Mesodermal cell (in vitro differentiated cells): ENCODE data around the gene AASS.
"Not testable (repeated sequence)": the region's sequence is repeated elsewhere in the genome, so short reads cannot be mapped to it uniquely, and the experiment has no call there.

Experiments used
- H3K27ac ChIP-seq: 2 replicates; pipeline ENCODE4 v1.7.0; 2013; ENCODE audit warnings: mild to moderate bottlenecking, low read depth, low read length, moderate library complexity; ENCODE audit not compliant: severe bottlenecking
- H3K36me3 ChIP-seq: 2 replicates; pipeline ENCODE4 v1.7.1; 2013; ENCODE audit warnings: mild to moderate bottlenecking, low read length, moderate library complexity; ENCODE audit not compliant: control insufficient read depth, insufficient read depth
- H3K4me1 ChIP-seq: one replicate; pipeline ENCODE4 v1.7.1; 2013; ENCODE audit warnings: mild to moderate bottlenecking, low read length; ENCODE audit not compliant: insufficient read depth, control insufficient read depth, poor library complexity, severe bottlenecking
- H3K4me3 ChIP-seq: 2 replicates; pipeline ENCODE4 v1.7.0; 2013; ENCODE audit warnings: low read length, control low read depth, mild to moderate bottlenecking; ENCODE audit not compliant: insufficient read depth, poor library complexity, severe bottlenecking; ENCODE audit errors: extremely low read depth
- H3K9me3 ChIP-seq: 2 replicates; pipeline ENCODE4 v1.7.1; 2013; ENCODE audit warnings: mild to moderate bottlenecking, low read length, moderate library complexity; ENCODE audit not compliant: control insufficient read depth
- WGBS, 2 experiments: methylation state at CpG; one replicate each; pipeline ENCODE4 v1.1.5; 2013; ENCODE audit warnings: missing lambda C conversion rate in 2 of 2; ENCODE audit not compliant: insufficient coverage in 2 of 2; 5-methylcytosine and 5-hydroxymethylcytosine counted together

Gene AASS

DNA sequence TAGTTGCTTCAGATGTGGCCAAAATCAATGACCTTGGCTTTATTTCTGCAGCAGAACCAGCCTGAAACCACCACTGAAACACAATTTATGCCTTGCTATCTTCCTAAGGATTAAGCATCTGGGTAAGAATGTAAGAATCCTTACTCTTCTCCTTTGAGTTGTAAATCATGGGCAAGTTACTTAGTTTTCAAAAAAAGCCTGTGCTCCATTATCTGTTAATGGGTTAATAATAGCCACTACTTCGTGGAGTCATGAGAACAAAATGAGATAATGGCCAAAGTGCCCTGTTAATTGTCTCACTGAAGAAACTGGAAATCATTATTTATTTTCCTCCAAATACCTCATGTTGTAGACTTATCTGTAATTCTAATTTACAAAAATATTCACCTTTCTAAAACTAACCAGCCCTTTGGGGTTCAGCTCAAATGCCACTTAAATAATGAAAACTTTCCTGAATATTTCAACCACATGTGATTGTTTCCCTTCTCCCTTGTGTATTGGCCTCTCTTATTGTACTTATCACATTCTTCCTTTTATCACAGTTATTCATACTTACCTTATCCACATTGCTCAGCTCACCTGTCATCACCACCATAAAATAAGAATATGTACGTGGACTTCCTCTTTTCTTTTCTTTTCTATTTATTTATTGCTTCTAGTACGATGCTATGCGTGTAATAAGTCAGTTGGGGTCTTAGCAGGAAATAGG is 2.0 kb upstream of the AASS start:
- no peaks in the 10 kb centered on the region for H3K9me3 ChIP-seq
- H3K36me3 ChIP-seq, result no peaks in the 10 kb centered on the region
- H3K4me3 ChIP-seq, result no peak overlapping the region
- 100% methylated on average over 1 to 2 of the region's 4 CpGs for WGBS, 2 experiments
- no peaks in the 10 kb centered on the region for H3K4me1 ChIP-seq
- no peak overlapping the region for H3K27ac ChIP-seq

DNA sequence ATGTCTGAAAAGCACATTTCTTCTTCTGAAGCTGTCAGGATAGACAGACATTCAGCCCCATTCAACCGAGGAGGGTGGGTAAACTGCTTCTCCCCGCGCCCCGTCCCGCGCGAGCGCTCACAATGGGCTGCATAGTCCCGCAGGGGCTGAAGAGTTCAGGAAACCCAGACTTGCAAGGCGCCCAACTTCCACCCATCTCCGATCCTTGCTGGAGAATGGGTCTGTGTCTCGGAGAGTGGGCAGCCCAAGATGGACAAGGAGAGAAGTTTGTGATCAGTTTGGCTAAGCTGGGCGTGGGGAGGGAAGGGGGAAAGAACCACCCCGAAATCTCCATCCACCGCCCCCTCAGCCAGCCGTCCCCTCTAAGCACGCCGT is 686 bp downstream of the AASS start:
- Histone ChIP-seq H3K4me3 (peak overlapping the region; percentile 67), H3K36me3 (no peaks in the 10 kb centered on the region), H3K4me1 (no peaks in the 10 kb centered on the region), H3K27ac (peak overlapping the region; percentile 94), H3K9me3 (no peaks in the 10 kb centered on the region)
- 0% methylated on average over 7 of the region's 18 CpGs; no CpG with 5 or more reads in 1 of the 2 experiments for WGBS, 2 experiments

DNA sequence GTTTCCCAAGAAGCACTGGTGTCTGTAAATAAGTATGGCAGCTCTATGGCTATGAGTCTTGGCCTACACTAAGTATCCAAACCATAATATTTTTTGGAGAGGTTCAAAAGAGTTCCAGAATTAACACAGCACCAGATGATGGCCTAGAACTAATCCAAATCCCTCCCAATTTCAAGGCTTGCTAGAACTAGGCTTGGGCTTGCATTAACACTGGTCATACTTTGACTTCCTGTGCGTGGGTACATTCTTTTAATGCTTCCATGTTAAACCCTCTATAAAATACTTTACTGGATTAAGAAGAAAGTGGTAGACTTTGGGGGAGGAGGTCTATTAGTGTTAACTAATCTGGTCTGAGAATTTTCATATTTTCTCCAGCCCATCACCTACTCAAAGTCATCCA is 3.1 kb downstream of the AASS start:
- Histone ChIP-seq H3K9me3 (no peaks in the 10 kb centered on the region), H3K36me3 (no peaks in the 10 kb centered on the region), H3K4me3 (no peak overlapping the region), H3K4me1 (peaks cover 6% of the 10 kb centered on the region), H3K27ac (no peak overlapping the region)
- WGBS, 2 experiments, result no CpG with 5 or more reads among the region's 1 CpG

DNA sequence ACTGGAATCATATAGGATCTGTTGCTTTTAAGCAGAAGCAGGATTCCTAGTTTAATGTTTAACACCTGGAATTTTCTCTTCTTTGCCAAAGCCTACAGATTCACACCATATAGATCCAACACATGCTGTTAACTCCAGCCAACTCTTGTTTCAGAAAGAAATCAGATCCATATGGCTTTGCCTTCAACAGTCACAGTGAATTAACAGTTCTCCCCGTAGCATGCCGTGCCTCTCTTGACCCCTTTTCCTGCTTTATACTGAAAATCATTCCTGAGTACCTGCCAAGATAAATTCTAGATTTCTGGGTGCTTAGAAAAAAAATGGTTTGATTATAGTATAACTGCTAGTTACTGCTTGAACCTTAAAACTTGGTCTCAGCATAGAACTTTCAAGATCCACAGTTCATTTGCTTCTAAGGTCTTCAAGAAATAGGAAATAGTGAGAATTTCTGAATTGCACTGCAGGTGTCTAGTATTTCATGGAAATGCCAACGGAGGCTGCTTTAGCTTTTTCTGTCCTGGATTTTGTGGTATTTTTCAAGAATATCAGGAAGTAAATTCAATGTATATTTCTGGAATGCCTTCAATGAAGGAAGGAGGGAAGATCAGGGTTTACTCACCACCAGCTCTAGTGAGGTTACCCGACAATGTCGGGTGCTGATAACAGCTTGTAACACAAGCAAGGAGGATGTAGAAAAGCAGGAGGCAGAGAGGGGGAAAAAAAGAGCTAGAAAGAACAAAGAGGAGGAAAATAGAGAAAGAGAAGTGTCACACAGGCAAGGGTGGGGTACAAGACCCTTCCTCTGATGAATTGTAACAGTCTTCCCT is 6.6 kb downstream of the AASS start:
- peaks cover 9% of the 10 kb centered on the region for H3K4me1 ChIP-seq
- 69 to 77% methylated on average over 2 to 3 of the region's 5 CpGs for WGBS, 2 experiments
- H3K4me3 ChIP-seq, result no peak overlapping the region

DNA sequence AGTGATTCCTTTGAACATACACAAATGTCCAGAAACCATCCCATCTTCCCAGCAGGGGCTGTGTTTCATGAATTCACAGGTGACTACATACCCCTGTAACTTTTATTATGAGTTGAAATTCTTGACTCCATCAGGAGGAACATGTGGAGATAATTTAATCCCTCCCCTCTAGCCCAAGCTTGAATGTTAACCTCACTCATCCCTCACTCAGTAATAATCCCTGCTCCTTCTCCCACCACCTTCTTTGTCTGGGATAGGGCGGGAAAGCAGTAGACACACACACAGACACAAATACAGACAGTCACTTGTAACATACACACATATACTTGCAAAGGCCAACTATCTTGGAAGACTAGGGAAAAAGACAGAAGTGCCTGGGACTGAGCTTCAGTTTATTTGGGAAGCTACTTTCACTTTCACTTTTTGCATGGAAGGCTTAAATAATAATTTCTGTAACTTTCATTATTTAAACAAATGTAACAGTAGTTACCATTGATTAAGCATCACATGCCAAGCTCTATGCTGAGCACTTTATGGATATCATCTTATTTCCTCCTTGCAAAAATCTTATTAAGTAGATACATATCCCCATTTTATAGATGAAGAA is 7.3 kb downstream of the AASS start:
- H3K4me1 ChIP-seq, result peaks cover 15% of the 10 kb centered on the region
- no peaks in the 10 kb centered on the region for H3K36me3 ChIP-seq
- WGBS, 2 experiments, result no CpG with 5 or more reads among the region's 1 CpG
- H3K4me3 ChIP-seq, result no peak overlapping the region
- no peaks in the 10 kb centered on the region for H3K9me3 ChIP-seq
- no peak overlapping the region for H3K27ac ChIP-seq

More for the DNA sequence above, 6.6 kb downstream of the AASS start:
- Histone ChIP-seq H3K36me3 (no peaks in the 10 kb centered on the region), H3K27ac (no peak overlapping the region), H3K9me3 (no peaks in the 10 kb centered on the region)

DNA sequence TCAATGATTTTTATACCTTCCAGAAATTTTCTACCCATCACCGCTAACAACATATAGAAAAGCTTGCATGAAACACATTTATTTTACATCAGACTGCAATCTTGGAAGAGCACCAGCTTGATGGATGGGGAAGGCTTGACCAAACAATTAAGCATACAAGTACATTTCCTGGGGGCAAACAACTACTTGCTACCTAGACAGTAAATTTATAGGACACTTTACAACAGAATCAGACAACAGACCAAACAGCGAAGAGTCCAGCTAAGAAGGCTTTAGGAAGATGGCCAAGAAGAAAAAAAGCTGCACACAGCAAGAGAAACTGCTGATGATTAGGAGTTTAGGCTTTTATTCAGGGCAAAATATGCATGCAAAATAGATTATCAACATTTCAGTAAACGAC is 8.0 kb downstream of the AASS start:
- Histone ChIP-seq H3K9me3 (no peaks in the 10 kb centered on the region), H3K27ac (no peak overlapping the region), H3K36me3 (no peaks in the 10 kb centered on the region), H3K4me3 (no peak overlapping the region), H3K4me1 (peaks cover 15% of the 10 kb centered on the region)
- no CpG with 5 or more reads among the region's 3 CpGs for WGBS, 2 experiments

DNA sequence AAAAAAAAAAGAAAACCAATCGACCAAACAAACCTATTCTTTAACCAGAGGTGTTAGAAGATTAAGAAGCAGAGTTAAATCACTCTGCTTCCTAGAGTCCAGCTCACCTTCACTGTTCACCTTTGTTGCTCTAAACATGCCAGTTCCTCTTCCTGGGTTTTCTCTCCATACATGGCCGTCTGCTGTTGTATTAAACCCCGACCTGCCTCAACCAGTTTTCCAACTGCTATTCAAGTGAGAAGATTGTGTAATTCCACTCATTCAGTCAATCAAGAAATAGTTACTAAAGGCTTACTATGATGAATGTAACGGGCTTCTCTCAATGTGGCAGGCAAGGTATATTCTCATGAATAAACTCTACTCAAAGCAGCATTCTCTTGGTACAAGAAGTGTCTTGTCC is 8.8 kb downstream of the AASS start:
- Histone ChIP-seq H3K4me3 (no peak overlapping the region), H3K36me3 (no peaks in the 10 kb centered on the region), H3K9me3 (no peaks in the 10 kb centered on the region), H3K27ac (no peak overlapping the region), H3K4me1 (peaks cover 15% of the 10 kb centered on the region)
- no CpG with 5 or more reads among the region's 4 CpGs for WGBS, 2 experiments

DNA sequence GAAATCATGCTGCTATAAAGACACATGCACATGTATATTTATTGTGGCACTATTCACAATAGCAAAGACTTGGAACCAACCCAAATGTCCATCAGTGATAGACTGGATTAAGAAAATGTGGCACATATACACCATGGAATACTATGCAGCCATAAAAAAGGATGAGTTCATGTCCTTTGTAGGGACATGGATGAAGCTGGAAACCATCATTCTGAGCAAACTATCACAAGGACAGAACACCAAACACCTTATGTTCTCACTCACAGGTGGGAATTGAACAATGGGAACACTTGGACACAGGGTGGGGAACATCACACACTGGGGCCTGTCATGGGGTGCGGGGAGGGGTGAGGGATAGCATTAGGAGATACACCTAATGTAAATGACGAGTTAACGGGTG is 9.3 kb downstream of the AASS start:
- peaks cover 15% of the 10 kb centered on the region for H3K4me1 ChIP-seq
- WGBS, 2 experiments, result no CpG with 5 or more reads among the region's 3 CpGs
- H3K4me3 ChIP-seq, H3K36me3 ChIP-seq, H3K9me3 ChIP-seq, H3K27ac ChIP-seq: not testable (repeated sequence)

DNA sequence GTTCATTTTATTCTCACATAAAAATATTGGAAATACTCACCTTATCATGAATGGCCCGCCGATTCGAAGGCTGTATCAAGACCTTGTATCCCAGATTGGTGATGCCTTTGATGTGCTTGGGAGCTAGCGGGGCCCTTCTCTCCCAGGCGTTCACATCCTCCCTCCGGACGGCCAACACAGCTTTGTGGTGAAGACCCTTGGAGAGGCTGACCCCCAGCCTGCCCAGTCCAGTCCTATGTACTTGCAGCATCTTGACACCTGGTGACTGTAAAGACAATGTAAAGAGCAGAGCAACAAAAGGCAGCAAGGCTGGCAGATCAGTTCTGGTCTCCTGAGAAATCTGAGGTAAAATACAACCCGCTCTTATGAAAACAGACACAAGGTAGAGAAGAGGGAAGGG is 10.6 kb downstream of the AASS start:
- Histone ChIP-seq H3K27ac (no peak overlapping the region), H3K36me3 (no peaks in the 10 kb centered on the region), H3K4me1 (peaks cover 15% of the 10 kb centered on the region), H3K4me3 (no peak overlapping the region), H3K9me3 (no peaks in the 10 kb centered on the region)
- WGBS, 2 experiments, result 92 to 100% methylated on average over 2 to 4 of the region's 8 CpGs

DNA sequence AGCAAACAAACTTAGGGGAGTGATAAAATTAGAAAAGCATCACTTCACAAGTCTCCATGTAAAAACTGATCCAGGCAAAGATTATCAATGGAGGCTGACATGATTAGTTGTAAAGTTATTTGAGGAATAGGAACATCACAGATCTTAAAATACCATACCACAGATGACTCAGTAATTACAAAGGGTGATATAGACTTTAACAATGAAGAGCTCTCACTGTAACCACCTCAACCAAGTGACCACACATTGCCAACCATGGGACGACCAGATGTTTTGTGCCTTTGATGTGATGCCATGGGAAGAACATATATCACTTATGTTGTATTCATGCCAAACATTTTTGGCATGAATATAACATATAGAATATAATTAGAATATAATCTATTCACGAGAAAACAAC is 11.7 kb downstream of the AASS start:
- Histone ChIP-seq H3K4me3 (no peak overlapping the region), H3K27ac (no peak overlapping the region), H3K36me3 (no peaks in the 10 kb centered on the region), H3K9me3 (no peaks in the 10 kb centered on the region), H3K4me1 (peaks cover 9% of the 10 kb centered on the region)
- no CpG with 5 or more reads among the region's 2 CpGs for WGBS, 2 experiments

DNA sequence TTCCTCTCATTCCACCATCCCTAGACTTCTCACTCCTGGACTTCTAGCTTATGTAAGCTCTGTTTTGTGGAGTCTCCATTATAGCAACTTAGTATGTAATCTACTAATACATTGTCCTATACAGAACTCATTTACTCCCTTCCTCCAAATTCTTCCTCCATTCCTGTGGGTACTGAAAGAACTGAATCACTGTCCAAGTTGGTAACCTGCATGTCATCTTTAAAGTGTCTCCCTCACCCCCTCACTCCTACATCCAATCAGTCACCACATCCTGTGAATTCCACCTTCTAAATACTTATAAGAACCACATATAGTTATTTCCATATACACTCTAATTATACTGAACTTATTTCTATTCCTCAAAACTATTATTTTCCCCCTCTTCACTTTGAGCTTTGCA is 20.3 kb downstream of the AASS start:
- no peak overlapping the region for H3K27ac ChIP-seq
- no peaks in the 10 kb centered on the region for H3K4me1 ChIP-seq
- H3K4me3 ChIP-seq, result no peak overlapping the region
- no peaks in the 10 kb centered on the region for H3K9me3 ChIP-seq
- peaks cover 43% of the 10 kb centered on the region for H3K36me3 ChIP-seq
